Endothelial cell of umbilical vein (primary cell): ENCODE results near the gene MRGPRF. TPM values are rescaled to one million over a fixed set of nuclear protein-coding genes. Genes with fewer than 3 reads are reported as not detected.

Experiments used
- BruUV-seq: library from RNA; stranded (reverse); fragments of 400-500 nt; replicated peaks from 2 replicates; lab custom pipeline; 2021; lab: Mats Ljungman, UMichigan
- CTCF ChIA-PET: fragments of 300-600, 350-600 bp; sonication (Branson Sonifier 250); formaldehyde crosslinking; loops from one replicate; lab custom pipeline; 2021; ENCODE audit warnings: antibody characterized with exemption, inconsistent platforms; lab: Charles Lee
- POLR2A ChIA-PET: fragments of 300-600, 350-600 bp; sonication (Branson Sonifier 250); formaldehyde crosslinking; loops from one replicate; lab custom pipeline; 2021; ENCODE audit warnings: antibody characterized with exemption, inconsistent platforms; lab: Charles Lee
- DNase-seq: peaks from one replicate; pipeline ENCODE4 v3.0.0-alpha.2; 2011; ENCODE audit warnings: low read depth, low spot score
- FAIRE-seq: peaks from 2 replicates; lab custom pipeline; 2011; peaks lifted over from hg19 to GRCh38; lab: Jason Lieb, UNC
- H2AFZ ChIP-seq: 2 replicates; pipeline ENCODE4 v1.6.0; 2012; ENCODE audit warnings: low read depth, low read length, control low read depth, inconsistent platforms
- H3K27ac ChIP-seq: 2 replicates; pipeline ENCODE4 v1.5.1; 2011; ENCODE audit warnings: low read depth, mild to moderate bottlenecking, control low read depth, low read length, moderate library complexity; ENCODE audit not compliant: insufficient read depth
- H3K27me3 ChIP-seq, 2 experiments: 2 replicates each; pipeline versions ENCODE4 v1.6.0 to v1.6.1; 2011; ENCODE audit warnings: low read length in 2 of 2, mixed read lengths in 1 of 2; ENCODE audit not compliant: control insufficient read depth in 2 of 2, insufficient read depth in 2 of 2
- H3K36me3 ChIP-seq, 2 experiments: 2 replicates in 1 of 2; 3 replicates in 1 of 2; pipeline ENCODE4 v1.5.1; 2011; ENCODE audit warnings: low read length in 2 of 2, mild to moderate bottlenecking in 1 of 2, moderate library complexity in 1 of 2; ENCODE audit not compliant: control insufficient read depth in 2 of 2, insufficient read depth in 2 of 2; ENCODE audit errors: extremely low read depth in 1 of 2
- H3K4me1 ChIP-seq: 3 replicates; pipeline ENCODE4 v1.5.1; 2011; ENCODE audit warnings: mild to moderate bottlenecking, low read length; ENCODE audit not compliant: control insufficient read depth, insufficient read depth; ENCODE audit errors: extremely low read depth
- H3K4me2 ChIP-seq: 2 replicates; pipeline ENCODE4 v1.6.1; 2011; ENCODE audit warnings: low read length, control low read depth, mixed read lengths; ENCODE audit not compliant: insufficient read depth
- H3K4me3 ChIP-seq, 3 experiments: fragments of 200-600 bp in 1 of 3; sonication (generic), shearing (Covaris generic) in 1 of 3; replicated peaks in 1 of 3; 2 replicates each; pipeline ENCODE4 v1.5.1; 2011 to 2016; ENCODE audit warnings: control low read depth in 3 of 3, low read length in 3 of 3, mild to moderate bottlenecking in 2 of 3, inconsistent platforms in 1 of 3, low read depth in 1 of 3, moderate library complexity in 1 of 3; ENCODE audit not compliant: insufficient read depth in 1 of 3
- H3K79me2 ChIP-seq: 2 replicates; pipeline ENCODE4 v1.6.0; 2012; ENCODE audit warnings: low read length, inconsistent platforms; ENCODE audit not compliant: control insufficient read depth, insufficient read depth
- H3K9ac ChIP-seq: replicated peaks from 2 replicates; pipeline ENCODE3; 2011; ENCODE audit warnings: low read length, control low read depth; ENCODE audit not compliant: insufficient read depth; ENCODE audit errors: extremely low read depth
- H3K9me1 ChIP-seq: replicated peaks from 3 replicates; pipeline ENCODE4 v1.6.0; 2011; ENCODE audit warnings: mild to moderate bottlenecking, low read length; ENCODE audit not compliant: control insufficient read depth, insufficient read depth; ENCODE audit errors: extremely low read depth
- H3K9me3 ChIP-seq: replicated peaks from 2 replicates; pipeline ENCODE4 v1.5.1; 2012; ENCODE audit warnings: low read length, inconsistent platforms; ENCODE audit not compliant: control insufficient read depth, insufficient read depth
- H4K20me1 ChIP-seq: replicated peaks from 2 replicates; pipeline ENCODE3; 2011; ENCODE audit warnings: mild to moderate bottlenecking, low read length; ENCODE audit not compliant: control insufficient read depth, insufficient read depth; ENCODE audit errors: extremely low read depth
- EZH2 ChIP-seq: IDR thresholded peaks from 2 replicates; pipeline ENCODE4 v1.6.1; 2012; ENCODE audit warnings: borderline replicate concordance, low read depth, mild to moderate bottlenecking, moderate library complexity, low read length, inconsistent platforms; ENCODE audit not compliant: severe bottlenecking
- FOS ChIP-seq: IDR thresholded peaks from 2 replicates; pipeline ENCODE4 v1.6.1; 2011; ENCODE audit warnings: mild to moderate bottlenecking, low read length, moderate library complexity, borderline replicate concordance; ENCODE audit not compliant: insufficient read depth
- GATA2 ChIP-seq: IDR thresholded peaks from 2 replicates; pipeline ENCODE4 v1.7.0; 2011; ENCODE audit warnings: low read depth, mild to moderate bottlenecking, moderate library complexity, mixed read lengths, low read length; ENCODE audit not compliant: insufficient read length, insufficient read depth
- JUN ChIP-seq: IDR thresholded peaks from 2 replicates; pipeline ENCODE4 v1.6.1; 2011; ENCODE audit warnings: borderline replicate concordance, low read depth; ENCODE audit not compliant: insufficient read length, insufficient read depth
- MYC ChIP-seq: IDR thresholded peaks from one replicate; pipeline ENCODE4 v1.6.1; 2011; ENCODE audit warnings: mild to moderate bottlenecking, low read depth, low read length
- POLR2A ChIP-seq: IDR thresholded peaks from 2 replicates; pipeline ENCODE4 v1.6.1; 2012; ENCODE audit warnings: low read depth, mild to moderate bottlenecking, control low read depth, low read length
- POLR2AphosphoS5 ChIP-seq: IDR thresholded peaks from 2 replicates; pipeline ENCODE4 v1.6.1; 2012; ENCODE audit warnings: low read depth, mild to moderate bottlenecking, control low read depth, low read length, moderate library complexity; ENCODE audit not compliant: insufficient read depth
- dilution Hi-C: fragments of 300-500 bp; cut with MboI; formaldehyde crosslinking; loops from one replicate; pipeline ENCODE4 v1.15.0; 2019; ENCODE audit warnings: low sequenced_read_pairs; ENCODE audit not compliant: extremely low pct_ligation_motif_present
- intact Hi-C: fragments of 100-400 bp; cut with micrococcal nuclease; formaldehyde crosslinking; loops from one replicate; pipeline ENCODE4 v1.10.0; 2022
- polyA plus RNA-seq, 4 experiments: library from polyadenylated mRNA; depleted of rRNA in 3 of 4; stranded (reverse) in 3 of 4; unstranded in 1 of 4; fragments of >200 nt; gene quantifications; 2 replicates each; pipeline versions ENCODE4 v1.2.1 to v1.2.3, GENCODE V29; 2011 to 2012; ENCODE audit warnings: missing spikeins in 1 of 4
- total RNA-seq: library from RNA; stranded (reverse); gene quantifications from 2 replicates; pipeline ENCODE4 v1.2.3, GENCODE V29; 2021
- TF ChIP-seq, protein P1 (sequence below), 2 donors: IDR thresholded peaks; 1 replicate in 1 of 2; 2 replicates in 1 of 2; pipeline ENCODE4 v1.5.1; 2011; ENCODE audit warnings: low read length in 2 of 2, mild to moderate bottlenecking in 2 of 2, moderate library complexity in 2 of 2, control low read depth in 1 of 2, inconsistent platforms in 1 of 2, low read depth in 1 of 2; ENCODE audit not compliant: insufficient read depth in 1 of 2; ENCODE audit errors: extremely low read depth in 1 of 2
- TF ChIP-seq, protein P2 (sequence below): IDR thresholded peaks from 2 replicates; pipeline ENCODE4 v1.6.1; 2011; ENCODE audit not compliant: insufficient read depth, insufficient read length

The MRGPRF gene
- total and polyA plus RNA-seq, 2 donors (not counting 3 experiments of a cell fraction or from before 2014, with no cell fraction given): not detected

DNA sequence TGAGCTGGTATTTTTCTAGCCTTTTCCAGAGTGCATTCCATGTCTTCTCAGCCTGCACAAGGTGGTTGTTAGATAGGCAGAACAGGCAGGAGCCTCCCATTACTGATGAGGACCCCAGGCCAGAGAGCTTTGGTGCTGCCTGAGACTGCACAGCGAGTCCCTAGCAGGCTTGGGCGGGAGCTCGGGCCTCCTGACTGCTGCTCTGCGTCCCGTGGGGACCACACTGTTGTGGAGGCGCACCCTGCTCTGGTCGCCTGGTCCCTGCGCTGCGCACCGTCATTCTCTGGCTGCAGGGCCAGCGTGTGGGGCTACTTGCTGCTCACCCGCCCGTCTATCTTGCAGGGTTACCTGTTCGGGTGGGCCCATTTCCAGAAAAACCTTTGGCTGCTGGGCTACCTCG lies 44.2 kb upstream of the MRGPRF start:
- FAIRE-seq (no peak), DNase-seq (no peak)
- TF ChIP-seq, protein P1, sequence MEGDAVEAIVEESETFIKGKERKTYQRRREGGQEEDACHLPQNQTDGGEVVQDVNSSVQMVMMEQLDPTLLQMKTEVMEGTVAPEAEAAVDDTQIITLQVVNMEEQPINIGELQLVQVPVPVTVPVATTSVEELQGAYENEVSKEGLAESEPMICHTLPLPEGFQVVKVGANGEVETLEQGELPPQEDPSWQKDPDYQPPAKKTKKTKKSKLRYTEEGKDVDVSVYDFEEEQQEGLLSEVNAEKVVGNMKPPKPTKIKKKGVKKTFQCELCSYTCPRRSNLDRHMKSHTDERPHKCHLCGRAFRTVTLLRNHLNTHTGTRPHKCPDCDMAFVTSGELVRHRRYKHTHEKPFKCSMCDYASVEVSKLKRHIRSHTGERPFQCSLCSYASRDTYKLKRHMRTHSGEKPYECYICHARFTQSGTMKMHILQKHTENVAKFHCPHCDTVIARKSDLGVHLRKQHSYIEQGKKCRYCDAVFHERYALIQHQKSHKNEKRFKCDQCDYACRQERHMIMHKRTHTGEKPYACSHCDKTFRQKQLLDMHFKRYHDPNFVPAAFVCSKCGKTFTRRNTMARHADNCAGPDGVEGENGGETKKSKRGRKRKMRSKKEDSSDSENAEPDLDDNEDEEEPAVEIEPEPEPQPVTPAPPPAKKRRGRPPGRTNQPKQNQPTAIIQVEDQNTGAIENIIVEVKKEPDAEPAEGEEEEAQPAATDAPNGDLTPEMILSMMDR (IDR thresholded peaks at IDR 0.05; ENCODE audit: extremely low read depth in 1 of 2, insufficient read depth in 1 of 2, low read depth in 1 of 2, low read length in 2 of 2): no peak
- TF ChIP-seq MYC (no peak), POLR2A (no peak), EZH2 (no peak), FOS (no peak), GATA2 (no peak), JUN (no peak), POLR2AphosphoS5 (no peak)
- TF ChIP-seq, protein P2, sequence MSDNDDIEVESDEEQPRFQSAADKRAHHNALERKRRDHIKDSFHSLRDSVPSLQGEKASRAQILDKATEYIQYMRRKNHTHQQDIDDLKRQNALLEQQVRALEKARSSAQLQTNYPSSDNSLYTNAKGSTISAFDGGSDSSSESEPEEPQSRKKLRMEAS: no peak
- H3K79me2 ChIP-seq: peaks cover 2% of the 10 kb centered on the region
- H2AFZ ChIP-seq: no peak overlapping the region
- H3K27me3 ChIP-seq: no peaks in the 10 kb centered on the region
- H3K36me3 ChIP-seq: peaks cover 0 to 11% of the 10 kb centered on the region in 2 experiments
- no peak overlapping the region for H3K4me2 ChIP-seq
- intact Hi-C loops: no loop called here
- H3K4me1 ChIP-seq: no peaks in the 10 kb centered on the region
- H3K9me3 ChIP-seq: no peaks in the 10 kb centered on the region
- dilution Hi-C loops: no loop called here
- no peak overlapping the region for H3K27ac ChIP-seq
- POLR2A ChIA-PET: no interaction called here
- H3K9me1 ChIP-seq: no peaks in the 10 kb centered on the region
- no peak overlapping the region for H3K9ac ChIP-seq
- BruUV-seq: no TSS peak
- no peak overlapping the region for H3K4me3 ChIP-seq
- CTCF ChIA-PET: no interaction called here
- H4K20me1 ChIP-seq: no peaks in the 10 kb centered on the region
